Activated CD4-positive, alpha-beta T cell treated with anti-CD3 and anti-CD28 coated beads for 36 hours (primary cell): Measurements from ENCODE around the gene ZFYVE28. TPM values are rescaled to one million over a fixed set of nuclear protein-coding genes. Genes with fewer than 3 reads are reported as not detected.

Experiments
- ATAC-seq: fragments of 200-7000 bp; cut with Tn5 transposase; one replicate; pipeline ENCODE4 v1.10.0; 2021; ENCODE audit warnings: mild to moderate bottlenecking, moderate library complexity
- CTCF ChIA-PET: fragments of 350-600 bp; sonication (Branson Sonifier 250); formaldehyde crosslinking; loops from one replicate; lab custom pipeline; 2021; ENCODE audit warnings: antibody characterized with exemption; lab: Charles Lee
- POLR2A ChIA-PET: fragments of 350-600 bp; sonication (Branson Sonifier 250); formaldehyde crosslinking; loops from one replicate; lab custom pipeline; 2021; ENCODE audit warnings: antibody characterized with exemption, inconsistent platforms; lab: Charles Lee
- DNase-seq: peaks from one replicate; pipeline ENCODE4 v3.0.0-alpha.2; 2020
- H3K27ac Mint-ChIP-seq: one replicate; pipeline ENCODE4 v1.8.0; 2021; ENCODE audit warnings: mixed read lengths
- H3K27me3 Mint-ChIP-seq: one replicate; pipeline ENCODE4 v1.8.0; 2021; ENCODE audit warnings: mixed read lengths
- H3K36me3 Mint-ChIP-seq: one replicate; pipeline ENCODE4 v1.8.0; 2021; ENCODE audit warnings: low read depth, mixed read lengths
- H3K4me1 Mint-ChIP-seq: one replicate; pipeline ENCODE4 v1.8.0; 2021; ENCODE audit warnings: mixed read lengths
- H3K4me3 Mint-ChIP-seq: one replicate; pipeline ENCODE4 v1.8.0; 2021; ENCODE audit warnings: mild to moderate bottlenecking, moderate library complexity, mixed read lengths
- H3K9me3 Mint-ChIP-seq: one replicate; pipeline ENCODE4 v1.8.0; 2021; ENCODE audit warnings: low read depth, mixed read lengths
- intact Hi-C, 2 experiments: fragments of 100-400 bp; cut with DNase I in 1 of 2; cut with micrococcal nuclease in 1 of 2; formaldehyde crosslinking; loops; one replicate each; pipeline versions ENCODE4 v1.14.2 to v1.15.1; 2022 to 2024; cut with DNase I, micrococcal nuclease
- total RNA-seq, 2 experiments: library from RNA; stranded (reverse); gene quantifications; one replicate each; pipeline ENCODE4 v1.2.3, GENCODE V29; 2021

ZFYVE28 gene
- total RNA-seq, 2 experiments from 2014 or later: 8.7 to 9.3 TPM

DNA sequence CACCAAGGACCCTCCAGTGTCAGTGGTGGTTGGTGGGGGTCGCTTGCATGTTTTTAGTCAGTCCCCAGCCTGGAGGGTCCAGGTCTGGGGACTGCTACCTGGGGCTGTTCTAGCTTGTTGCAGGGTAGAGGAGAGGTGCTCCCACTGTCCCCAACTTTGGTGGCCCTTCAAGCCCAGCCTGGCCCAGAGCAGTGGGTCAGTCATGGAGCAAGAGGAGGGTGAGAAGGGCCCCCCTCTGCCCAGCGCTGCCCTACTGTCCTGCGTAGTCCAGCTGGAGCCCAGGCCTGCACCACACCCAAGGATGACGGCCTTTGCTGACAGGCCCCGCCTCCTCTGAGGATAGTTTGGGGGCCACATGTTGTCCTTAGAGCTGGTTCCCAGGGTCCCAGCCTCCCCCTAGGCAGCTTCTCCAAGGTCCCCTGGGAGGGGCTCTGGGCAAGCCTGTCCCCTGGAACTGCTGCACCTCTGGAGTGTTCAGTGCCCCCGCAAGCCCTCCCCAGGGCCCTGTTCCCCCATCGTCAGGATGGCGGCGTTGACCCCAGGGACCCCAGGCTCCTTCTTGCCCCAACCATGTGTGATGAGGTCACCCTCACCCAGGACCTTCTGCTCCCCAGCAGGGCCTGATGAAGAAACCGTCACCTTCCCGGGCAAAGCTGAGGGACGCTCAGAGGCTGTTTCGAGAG, 7.1 kb upstream of the ZFYVE28 start:
- Mint-ChIP-seq H3K27ac (no peak overlapping the region), H3K9me3 (no peaks in the 10 kb centered on the region), H3K36me3 (no peaks in the 10 kb centered on the region), H3K27me3 (peaks cover 7% of the 10 kb centered on the region), H3K4me3 (no peak overlapping the region), H3K4me1 (no peaks in the 10 kb centered on the region)
- intact Hi-C loops: no loop called here
- DNase-seq: no peak
- no peak for ATAC-seq
- ChIA-PET CTCF (no interaction called here), POLR2A (interaction anchor here (0.6 kb wide), 1 partner anchor 140 kb away, joined by 6 read pairs; no protein-coding TSS in a partner anchor)

DNA sequence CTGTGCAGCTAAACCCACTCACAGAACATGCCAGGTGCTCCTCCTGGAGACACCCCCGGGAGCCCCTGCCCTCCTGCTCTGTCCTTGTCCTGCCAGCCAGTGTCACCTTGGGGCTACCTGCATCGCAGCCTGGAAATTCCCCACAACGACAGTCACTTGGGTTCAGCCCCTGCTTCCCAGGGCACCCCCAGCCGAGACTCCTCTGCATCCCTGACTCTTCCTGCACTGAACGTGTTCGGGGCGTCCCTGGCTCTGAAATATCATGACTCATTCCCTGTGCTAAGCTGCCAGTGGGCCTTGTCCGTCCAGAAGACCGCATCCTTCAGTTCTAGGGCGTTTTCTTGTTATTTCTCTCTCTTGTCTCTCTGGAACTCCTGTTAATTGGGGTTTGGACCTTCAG, 6.1 kb upstream of the ZFYVE28 start:
- Mint-ChIP-seq H3K27me3 (peaks cover 16% of the 10 kb centered on the region), H3K4me1 (peaks cover 7% of the 10 kb centered on the region), H3K4me3 (no peak overlapping the region), H3K9me3 (no peaks in the 10 kb centered on the region), H3K27ac (no peak overlapping the region), H3K36me3 (no peaks in the 10 kb centered on the region)
- no peak for DNase-seq
- POLR2A ChIA-PET: no interaction called here
- CTCF ChIA-PET: no interaction called here
- no peak for ATAC-seq
- intact Hi-C loops: no loop called here

DNA sequence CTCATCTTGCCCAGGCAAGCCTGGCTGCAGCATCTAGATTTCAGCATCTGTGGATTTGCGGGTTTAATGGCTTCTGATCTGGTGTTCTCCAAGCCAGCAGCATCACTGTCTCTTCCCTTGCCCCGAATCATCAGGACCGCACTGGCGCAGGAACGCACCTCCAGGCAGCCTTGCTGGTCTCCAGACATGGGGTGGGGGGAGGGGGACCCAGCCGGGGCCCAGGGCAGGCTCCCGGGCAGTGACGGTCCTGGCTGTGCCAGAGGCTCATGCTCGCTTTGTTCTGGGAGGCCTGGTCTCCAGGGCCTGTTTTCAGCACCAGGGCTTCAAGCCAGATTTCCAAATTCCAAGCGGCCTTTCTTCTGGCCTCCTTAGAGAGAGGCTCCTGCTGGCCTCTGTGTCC, 5.2 kb upstream of the ZFYVE28 start:
- H3K27ac Mint-ChIP-seq: no peak overlapping the region
- no peaks in the 10 kb centered on the region for H3K36me3 Mint-ChIP-seq
- ChIA-PET CTCF (interaction anchor here (0.6 to 1.8 kb wide), 3 partner anchors 11 to 34 kb away, joined by 3 to 6 read pairs (median 4); no protein-coding TSS in a partner anchor), POLR2A (no interaction called here)
- H3K27me3 Mint-ChIP-seq: peaks cover 19% of the 10 kb centered on the region
- peaks cover 12% of the 10 kb centered on the region for H3K4me1 Mint-ChIP-seq
- H3K9me3 Mint-ChIP-seq: no peaks in the 10 kb centered on the region
- DNase-seq (no peak), ATAC-seq (no peak)
- no peak overlapping the region for H3K4me3 Mint-ChIP-seq
- intact Hi-C loops: no loop called here

DNA sequence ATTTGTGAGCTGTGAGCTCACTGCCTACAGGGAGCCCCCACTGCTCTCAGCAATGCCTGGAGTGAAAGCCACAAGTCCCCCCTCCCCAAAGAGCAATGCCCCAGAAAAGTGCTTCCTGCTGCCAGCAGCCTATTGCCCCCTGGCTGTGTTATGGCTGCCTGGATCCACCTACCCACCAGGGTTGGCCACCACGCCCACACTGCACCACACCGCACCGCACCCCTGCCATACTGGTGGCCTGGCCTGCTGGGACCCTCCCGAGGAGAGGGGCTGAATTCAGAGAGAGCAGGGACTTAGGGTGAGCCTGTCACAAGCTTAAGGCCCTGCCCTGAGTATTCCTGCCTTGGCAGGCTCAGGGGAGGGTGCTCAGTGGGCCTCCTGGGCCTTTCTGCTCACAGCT, 4.6 kb upstream of the ZFYVE28 start:
- H3K9me3 Mint-ChIP-seq: no peaks in the 10 kb centered on the region
- ATAC-seq (no peak), DNase-seq (no peak)
- ChIA-PET CTCF (interaction anchor here (0.6 to 1.8 kb wide), 3 partner anchors 11 to 34 kb away, joined by 3 to 6 read pairs (median 4); no protein-coding TSS in a partner anchor), POLR2A (no interaction called here)
- H3K27me3 Mint-ChIP-seq: peaks cover 19% of the 10 kb centered on the region
- no peak overlapping the region for H3K27ac Mint-ChIP-seq
- H3K36me3 Mint-ChIP-seq: no peaks in the 10 kb centered on the region
- H3K4me1 Mint-ChIP-seq: peaks cover 12% of the 10 kb centered on the region
- H3K4me3 Mint-ChIP-seq: no peak overlapping the region
- intact Hi-C loops: no loop called here

DNA sequence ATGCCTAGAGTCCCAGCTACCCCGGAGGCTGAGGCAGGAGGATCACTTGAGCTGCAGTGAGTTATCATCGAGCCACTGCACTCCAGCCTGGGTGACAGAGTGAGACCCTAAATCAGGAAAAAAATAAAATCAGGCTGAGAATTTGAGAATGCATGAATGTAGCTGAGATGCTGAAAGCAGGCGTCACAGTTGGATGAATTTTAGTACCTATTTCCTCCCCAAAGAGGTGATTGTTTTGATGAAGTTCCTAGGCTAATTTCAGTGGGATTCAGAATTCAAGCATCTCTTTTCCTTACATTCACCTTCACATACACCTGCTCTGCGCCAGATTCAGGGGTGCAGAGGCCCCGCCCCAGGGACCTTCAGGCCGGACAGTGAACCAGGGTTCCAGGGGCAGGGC, 3.5 kb upstream of the ZFYVE28 start:
- Mint-ChIP-seq H3K4me3 (no peak overlapping the region), H3K36me3 (no peaks in the 10 kb centered on the region), H3K4me1 (peaks cover 18% of the 10 kb centered on the region), H3K27me3 (peaks cover 22% of the 10 kb centered on the region), H3K27ac (no peak overlapping the region), H3K9me3 (no peaks in the 10 kb centered on the region)
- ChIA-PET POLR2A (no interaction called here), CTCF (interaction anchor here (1.8 kb wide), 1 partner anchor 9 kb away, joined by 6 read pairs; no protein-coding TSS in a partner anchor)
- intact Hi-C loops: no loop called here
- DNase-seq: no peak
- ATAC-seq: no peak

DNA sequence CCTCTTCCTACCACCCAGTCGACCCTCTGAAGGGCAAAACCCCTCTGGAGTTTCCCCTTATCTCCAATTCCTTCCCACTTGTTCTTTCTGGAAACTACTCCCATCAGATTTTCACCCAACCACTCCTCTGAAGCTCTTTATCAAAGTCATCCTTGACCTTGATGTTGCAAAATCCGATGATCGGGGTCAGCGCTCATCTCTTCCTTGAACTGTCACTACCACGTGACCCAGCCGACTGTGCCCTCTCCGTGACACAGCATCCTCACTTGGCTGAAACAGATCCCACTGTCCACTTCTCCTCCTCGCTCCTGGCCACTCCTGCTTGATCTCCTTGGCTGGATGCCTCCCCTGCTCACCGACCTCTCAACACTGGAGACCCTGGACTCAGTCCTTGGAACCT, 1.4 kb upstream of the ZFYVE28 start:
- DNase-seq (no peak), ATAC-seq (no peak)
- Mint-ChIP-seq H3K4me3 (peak overlapping the region; percentile 9), H3K9me3 (no peaks in the 10 kb centered on the region), H3K27me3 (peaks cover 25% of the 10 kb centered on the region), H3K27ac (no peak overlapping the region), H3K36me3 (no peaks in the 10 kb centered on the region), H3K4me1 (peaks cover 30% of the 10 kb centered on the region)
- intact Hi-C loops: loop anchor here (2.0 to 5.0 kb wide), 10 partner anchors 49 to 1827 kb away; partner anchors contain the start of genes FAM193A (in 1 of the 2), FGFRL1 (in 1 of the 2), NSD2 (in 1 of the 2) and RNF4 (in 1 of the 2)
- ChIA-PET CTCF (interaction anchor here (1.0 kb wide), 2 partner anchors 16 to 176 kb away, joined by 3 to 4 read pairs; no protein-coding TSS in a partner anchor), POLR2A (interaction anchor here (0.7 to 1.2 kb wide), 3 partner anchors 57 to 158 kb away, joined by 3 read pairs; partner anchors contain the start of gene MXD4)

DNA sequence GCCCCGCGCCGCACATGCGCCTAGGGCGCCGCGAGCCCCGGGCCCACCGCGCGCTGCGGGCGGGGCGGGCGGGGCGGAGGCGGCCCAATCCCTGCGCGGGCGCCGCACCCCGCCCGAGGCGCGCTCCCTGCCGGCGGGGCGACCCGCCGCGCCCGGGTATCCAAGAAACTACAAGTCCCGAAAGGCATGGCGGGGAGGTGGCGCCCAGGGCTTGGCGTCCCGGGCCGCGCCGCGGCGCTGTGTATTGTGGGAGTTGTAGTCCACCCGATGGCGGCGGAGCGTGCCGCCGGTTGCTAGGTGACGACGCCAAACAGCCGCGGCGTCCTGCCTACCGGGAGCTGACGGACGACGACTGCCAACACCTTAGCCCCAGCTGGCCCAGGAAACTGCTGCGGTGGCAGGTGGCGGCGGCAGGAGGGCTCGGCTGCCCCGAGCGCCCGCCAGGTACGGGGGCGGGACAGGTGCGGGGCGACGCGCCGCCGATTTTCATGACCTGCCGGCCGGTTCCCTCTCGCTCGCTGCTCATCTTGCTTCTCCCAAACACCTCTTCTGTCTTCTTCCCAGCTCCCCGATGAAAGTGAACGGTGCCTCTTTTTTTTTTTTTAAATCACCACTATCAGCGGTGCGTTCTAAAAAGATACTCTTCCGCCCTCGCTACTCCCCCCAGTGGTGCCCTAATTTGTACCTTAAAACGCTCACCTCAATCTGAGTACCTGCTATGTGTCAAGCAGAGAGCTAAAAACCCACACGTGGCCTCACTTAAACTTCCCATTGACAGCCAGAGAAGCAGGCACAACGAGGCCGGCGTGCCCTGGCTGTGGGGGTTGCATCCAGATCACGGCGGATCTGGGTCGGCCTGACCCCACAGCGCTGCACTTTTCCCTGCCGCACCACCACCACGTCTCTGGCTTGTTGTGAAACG, 466 bp upstream of the ZFYVE28 start, which contains the start of gene CFAP99:
TSS of gene CFAP99 (plus strand) at position 306 of the 922 bp plus-strand sequence.
- ChIA-PET POLR2A (interaction anchor here (0.7 to 1.2 kb wide), 4 partner anchors 35 to 157 kb away, joined by 3 read pairs; partner anchors contain the start of gene MXD4), CTCF (interaction anchor here (0.7 to 1.1 kb wide), 8 partner anchors 13 to 494 kb away, joined by 3 to 4 read pairs (median 3); no protein-coding TSS in a partner anchor)
- H3K27ac Mint-ChIP-seq: peak within 1 kb of the TSS; percentile 68
- no peaks in the 10 kb centered on the region for H3K36me3 Mint-ChIP-seq
- DNase-seq: peak; percentile 99
- no peaks in the 10 kb centered on the region for H3K9me3 Mint-ChIP-seq
- H3K4me1 Mint-ChIP-seq: peaks cover 39% of the 10 kb centered on the region
- ATAC-seq: peak; percentile 93
- intact Hi-C loops: loop anchor here (1.0 to 5.0 kb wide), 19 partner anchors 22 to 1828 kb away; partner anchors contain the start of genes FAM193A (in 2 of the 2), HAUS3 (in 2 of the 2), POLN (in 2 of the 2) and RNF4 (in 2 of the 2)
- H3K4me3 Mint-ChIP-seq: peak within 1 kb of the TSS; percentile 82
- H3K27me3 Mint-ChIP-seq: peaks cover 27% of the 10 kb centered on the region

DNA sequence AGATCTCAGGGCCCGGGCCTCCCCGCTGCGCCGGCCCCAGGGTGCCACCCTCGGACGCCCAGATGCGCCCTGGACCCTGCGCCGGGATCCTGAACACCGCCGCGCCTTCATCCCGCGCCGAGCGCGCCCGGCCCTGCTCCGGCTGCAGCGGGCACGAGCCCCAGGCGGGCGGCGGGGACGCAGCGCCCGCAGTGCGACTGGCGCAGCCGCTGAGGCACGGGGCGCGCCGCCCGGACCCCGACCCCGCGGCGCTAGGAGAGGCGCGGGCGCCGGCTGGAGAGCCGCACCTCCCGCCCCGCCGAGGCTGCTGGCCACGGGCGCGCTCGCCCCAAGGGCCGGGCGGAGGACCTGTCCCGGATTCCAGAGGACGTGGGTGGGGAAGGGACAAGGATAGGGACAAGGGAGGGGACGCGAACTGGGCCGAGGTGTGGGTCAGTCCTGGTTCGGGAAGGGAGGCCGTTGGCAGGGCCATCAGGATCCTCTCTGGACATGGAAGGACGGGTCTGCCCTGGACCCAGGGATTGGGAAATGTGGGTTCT, 1.1 kb downstream of the ZFYVE28 start:
- ATAC-seq (no peak), DNase-seq (peak; percentile 48)
- POLR2A ChIA-PET: no interaction called here
- CTCF ChIA-PET: no interaction called here
- intact Hi-C loops: loop anchor here (5.0 kb wide), 3 partner anchors 120 to 1830 kb away; partner anchors contain the start of genes FAM193A (in 1 of the 2), FGFRL1 (in 1 of the 2) and TMEM128 (in 1 of the 2)
- Mint-ChIP-seq H3K4me1 (peaks cover 55% of the 10 kb centered on the region), H3K9me3 (no peaks in the 10 kb centered on the region), H3K36me3 (no peaks in the 10 kb centered on the region), H3K27ac (no peak overlapping the region), H3K4me3 (peak overlapping the region; percentile 82), H3K27me3 (peaks cover 27% of the 10 kb centered on the region)

DNA sequence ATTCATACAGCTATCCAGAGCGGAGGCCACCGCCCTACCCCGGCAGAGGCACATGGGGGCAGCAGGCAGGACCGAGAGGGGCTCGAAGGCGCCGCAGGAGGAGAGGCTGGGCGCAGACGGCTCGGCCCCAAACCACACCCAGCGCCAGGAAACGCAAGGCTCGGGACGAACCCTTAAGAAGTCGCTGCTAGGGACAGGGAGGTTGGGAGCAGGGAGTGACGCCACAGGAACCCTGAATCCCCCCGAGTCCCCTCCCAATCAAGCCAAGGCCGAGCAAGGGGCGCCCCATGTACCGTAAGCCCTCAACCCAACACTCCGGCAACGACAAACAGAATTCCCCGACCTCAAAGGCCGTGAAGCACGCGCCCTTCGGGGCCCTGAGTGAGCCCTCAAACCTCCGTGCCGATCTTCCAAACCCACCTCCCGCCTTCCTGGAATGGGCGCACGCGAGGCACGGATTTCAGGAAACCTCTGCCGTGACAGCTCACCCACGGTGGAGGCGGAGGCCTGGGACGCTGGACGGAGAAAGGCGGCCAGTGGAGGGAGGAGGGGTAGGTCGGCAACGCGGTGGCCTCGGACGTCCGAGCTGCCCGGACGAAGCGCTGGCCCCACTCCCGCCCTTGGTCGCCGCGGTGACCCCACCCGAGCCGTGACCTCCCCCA, 1.8 kb downstream of the ZFYVE28 start:
- DNase-seq: peak; percentile 42
- Mint-ChIP-seq H3K27me3 (peaks cover 27% of the 10 kb centered on the region), H3K27ac (peak overlapping the region; percentile 70), H3K36me3 (no peaks in the 10 kb centered on the region), H3K4me3 (peak overlapping the region; percentile 67), H3K9me3 (no peaks in the 10 kb centered on the region), H3K4me1 (peaks cover 61% of the 10 kb centered on the region)
- ChIA-PET POLR2A (no interaction called here), CTCF (interaction anchor here (0.6 to 0.7 kb wide), 2 partner anchors 280 to 554 kb away, joined by 3 to 4 read pairs; no protein-coding TSS in a partner anchor)
- ATAC-seq: no peak
- intact Hi-C loops: loop anchor here (5.0 kb wide), 3 partner anchors 121 to 1831 kb away; partner anchors contain the start of genes FAM193A (in 1 of the 2), FGFRL1 (in 1 of the 2) and TMEM128 (in 1 of the 2)
